Retinal pigment epithelial cell (primary cell): ENCODE data around the gene UBA7.

Experiments
- DNase-seq: peaks from one replicate; pipeline ENCODE4 v3.0.0-alpha.2; 2010; ENCODE audit warnings: low read depth
- H3K4me3 ChIP-seq: 2 replicates; pipeline ENCODE4 v1.5.1; 2011; ENCODE audit warnings: mild to moderate bottlenecking, low read length, control low read depth, moderate library complexity
- CTCF ChIP-seq: conservative IDR thresholded peaks from 2 replicates; pipeline ENCODE4 v1.5.1; 2011; ENCODE audit warnings: low read depth, low read length, control low read depth, inconsistent platforms

The UBA7 gene

GRCh38 chr3:49812916-49813496 is 747 bp downstream of the UBA7 start:
- no peak overlapping the region for H3K4me3 ChIP-seq
- TF ChIP-seq CTCF, result no peak
- no peak for DNase-seq

- no peak for TF ChIP-seq CTCF
- no peak for DNase-seq
- H3K4me3 ChIP-seq, result no peak overlapping the region
Observed at GRCh38 chr3:49807431-49808114, 6.2 kb downstream of the UBA7 start.

GRCh38 chr3:49806850-49807249 is 6.9 kb downstream of the UBA7 start:
- DNase-seq, result no peak
- TF ChIP-seq CTCF, result no peak
- H3K4me3 ChIP-seq, result no peak overlapping the region

GRCh38 chr3:49805897-49806701 is 7.7 kb downstream of the UBA7 start:
- no peak for TF ChIP-seq CTCF
- DNase-seq, result no peak
- no peak overlapping the region for H3K4me3 ChIP-seq

GRCh38 chr3:49805367-49805782 is 8.4 kb downstream of the UBA7 start:
- DNase-seq, result no peak
- no peak for TF ChIP-seq CTCF
- no peak overlapping the region for H3K4me3 ChIP-seq

GRCh38 chr3:49804141-49805041 is 9.4 kb downstream of the UBA7 start:
- no peak for TF ChIP-seq CTCF
- DNase-seq, result no peak
- H3K4me3 ChIP-seq, result no peak overlapping the region
